ENCODE results near the gene C1orf232. TPM values are rescaled to one million over a fixed set of nuclear protein-coding genes. Genes with fewer than 3 reads are reported as not detected.

C1orf232 gene
- total RNA-seq, 1 experiment from 2014 or later: not detected

GRCh38 chr1:26132834-26133167, 36.0 kb downstream of the C1orf232 start:
- intact Hi-C loops (cut with micrococcal nuclease): no loop called here
- Histone ChIP-seq H3K4me1 (ENCODE audit: control insufficient read depth in 1 of 2, insufficient read depth in 2 of 2, low read length in 2 of 2) (peaks cover 0 to 5% of the 10 kb centered on the region in 2 experiments; a peak in 1 of 4 replicates), H3K27ac (ENCODE audit: low read depth, low read length) (no peak overlapping the region), H4K20me1 (ENCODE audit: insufficient read depth) (no peaks in the 10 kb centered on the region), H3K27me3 (ENCODE audit: insufficient read depth, low read length) (no peaks in the 10 kb centered on the region), H3K9ac (ENCODE audit: low read length) (no peak overlapping the region), H2AFZ (ENCODE audit: low read depth, low read length, poor library complexity, severe bottlenecking) (no peak overlapping the region), H3K9me2 (ENCODE audit: insufficient read depth) (0 out of 2 replicates have a peak, but pooled peaks cover 3% of the 10 kb centered on the region), H3K4me2 (ENCODE audit: low read length) (no peak overlapping the region), H3K36me3 (ENCODE audit: control insufficient read depth in 1 of 2, insufficient read depth in 2 of 2, low read length in 2 of 2) (no peaks in the 10 kb centered on the region), H3K4me3 (replicated peaks in 1 of 2; ENCODE audit: low read depth in 1 of 2, low read length in 2 of 2) (no peak overlapping the region), H3K79me2 (ENCODE audit: insufficient read depth, low read length) (no peaks in the 10 kb centered on the region), H3K9me3 (ENCODE audit: control insufficient read depth in 1 of 2, insufficient read depth in 1 of 2, low read depth in 1 of 2, low read length in 2 of 2) (no peaks in the 10 kb centered on the region)
- BruUV-seq (replicated peaks): no TSS peak
- ATAC-seq (0 out of 2 replicates have a peak, but pooled peaks have one; percentile 11), DNase-seq (ENCODE audit: low read depth, low spot score) (no peak)
- TF ChIP-seq EZH2phosphoT487 (IDR thresholded peaks at IDR 0.05; ENCODE audit: borderline replicate concordance) (no peak), REST (IDR thresholded peaks at IDR 0.05; ENCODE audit: low read depth) (no peak), FOSL1 (IDR thresholded peaks at IDR 0.05; ENCODE audit: low read depth) (no peak), SIN3A (IDR thresholded peaks at IDR 0.05; ENCODE audit: low read depth) (no peak), ZNF274 (IDR thresholded peaks at IDR 0.05; ENCODE audit: low read depth, low read length) (no peak), ELF1 (IDR thresholded peaks at IDR 0.05; ENCODE audit: borderline replicate concordance, low read depth) (no peak), ZBTB33 (IDR thresholded peaks at IDR 0.05; ENCODE audit: extremely low read depth, insufficient replicate concordance, low read length) (no peak), RAD21 (IDR thresholded peaks at IDR 0.05; ENCODE audit: low read depth) (no peak), JUND (IDR thresholded peaks at IDR 0.05) (no peak), EGR1 (IDR thresholded peaks at IDR 0.05; ENCODE audit: low read depth) (no peak), EZH2 (IDR thresholded peaks at IDR 0.05) (no peak)
- ChIA-PET CTCF (no interaction called here), RAD21 (ENCODE audit: low non-redundant PET in 1 of 2, low total read pairs in 2 of 2, uncharacterized antibody in 2 of 2, unreplicated experiment in 2 of 2) (no interaction called here), POLR2A (no interaction called here)
